Measurements from ENCODE around the gene REEP6. TPM values are rescaled to one million over a fixed set of nuclear protein-coding genes. Genes with fewer than 3 reads are reported as not detected.
A peak's percentile ranks its signal among the peaks of the same experiment; 100 is the strongest.

Gene REEP6
- total and polyA plus RNA-seq, 11 donors = 1.9 to 6.0 (median 3.6) TPM

GRCh38 chr19:1467490-1468273, 23.3 kb upstream of the REEP6 start:
- WGBS, 4 donors = 2 to 13% (median 3%) methylated on average over 35 to 92 of the region's 92 CpGs
- intact Hi-C loops (cut with DNase I) = no loop called here
- ATAC-seq (no peak), DNase-seq (peak in 3 of 5 donors; percentile 8 to 66 (median 19))
- peaks cover 20 to 77% (median 54%) of the 10 kb centered on the region in 12 donors for H3K4me1 ChIP-seq
- H3K4me3 ChIP-seq = peak overlapping the region in 9 of 12 donors; percentile 10 to 66 (median 31)
- TF ChIP-seq, protein P1, sequence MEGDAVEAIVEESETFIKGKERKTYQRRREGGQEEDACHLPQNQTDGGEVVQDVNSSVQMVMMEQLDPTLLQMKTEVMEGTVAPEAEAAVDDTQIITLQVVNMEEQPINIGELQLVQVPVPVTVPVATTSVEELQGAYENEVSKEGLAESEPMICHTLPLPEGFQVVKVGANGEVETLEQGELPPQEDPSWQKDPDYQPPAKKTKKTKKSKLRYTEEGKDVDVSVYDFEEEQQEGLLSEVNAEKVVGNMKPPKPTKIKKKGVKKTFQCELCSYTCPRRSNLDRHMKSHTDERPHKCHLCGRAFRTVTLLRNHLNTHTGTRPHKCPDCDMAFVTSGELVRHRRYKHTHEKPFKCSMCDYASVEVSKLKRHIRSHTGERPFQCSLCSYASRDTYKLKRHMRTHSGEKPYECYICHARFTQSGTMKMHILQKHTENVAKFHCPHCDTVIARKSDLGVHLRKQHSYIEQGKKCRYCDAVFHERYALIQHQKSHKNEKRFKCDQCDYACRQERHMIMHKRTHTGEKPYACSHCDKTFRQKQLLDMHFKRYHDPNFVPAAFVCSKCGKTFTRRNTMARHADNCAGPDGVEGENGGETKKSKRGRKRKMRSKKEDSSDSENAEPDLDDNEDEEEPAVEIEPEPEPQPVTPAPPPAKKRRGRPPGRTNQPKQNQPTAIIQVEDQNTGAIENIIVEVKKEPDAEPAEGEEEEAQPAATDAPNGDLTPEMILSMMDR (IDR thresholded peaks at IDR 0.05) = no peak
- no peak for TF ChIP-seq POLR2A (IDR thresholded peaks at IDR 0.05)
- H3K27me3 ChIP-seq = peaks cover 31 to 83% (median 59%) of the 10 kb centered on the region in 9 donors
- no peak overlapping the region for H3K27ac ChIP-seq
- H3K36me3 ChIP-seq = no peaks in the 10 kb centered on the region
- H3K9me3 ChIP-seq = no peaks in the 10 kb centered on the region

DNA sequence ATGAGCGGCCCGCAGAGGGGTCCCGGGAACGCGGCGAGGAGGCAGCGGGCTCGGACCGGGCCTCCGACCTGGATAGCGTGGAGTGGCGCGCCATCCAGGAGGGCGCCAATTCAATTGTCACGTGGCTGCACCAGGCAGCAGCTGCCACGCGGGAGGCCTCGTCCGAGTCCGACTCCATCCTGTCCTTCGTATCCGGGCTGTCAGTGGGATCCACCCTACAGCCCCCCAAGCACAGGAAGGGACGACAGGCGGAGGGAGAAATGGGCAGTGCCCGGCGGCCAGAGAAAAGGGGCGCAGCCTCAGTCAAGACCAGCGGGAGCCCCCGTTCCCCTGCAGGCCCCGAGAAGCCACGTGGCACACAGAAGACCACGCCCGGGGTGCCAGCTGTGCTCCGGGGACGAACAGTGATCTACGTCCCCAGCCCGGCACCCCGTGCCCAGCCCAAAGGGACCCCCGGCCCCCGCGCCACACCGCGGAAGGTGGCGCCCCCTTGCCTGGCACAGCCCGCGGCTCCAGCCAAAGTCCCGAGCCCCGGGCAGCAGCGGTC, 22.6 kb upstream of the REEP6 start:
- no peak overlapping the region for H3K27ac ChIP-seq
- H3K4me1 ChIP-seq = peaks cover 20 to 80% (median 54%) of the 10 kb centered on the region in 12 donors
- ATAC-seq (no peak), DNase-seq (peak in 1 of 5 donors; percentile 19)
- H3K36me3 ChIP-seq = no peaks in the 10 kb centered on the region
- WGBS, 4 donors = 1 to 6% (median 5%) methylated on average over 14 to 49 of the region's 49 CpGs
- H3K27me3 ChIP-seq = peaks cover 31 to 90% (median 61%) of the 10 kb centered on the region in 9 donors
- TF ChIP-seq, protein P1 (IDR thresholded peaks at IDR 0.05) = no peak
- no peak for TF ChIP-seq POLR2A (IDR thresholded peaks at IDR 0.05)
- intact Hi-C loops (cut with DNase I) = no loop called here
- no peaks in the 10 kb centered on the region for H3K9me3 ChIP-seq
- peak overlapping the region in 10 of 12 donors; percentile 18 to 66 (median 40) for H3K4me3 ChIP-seq

DNA sequence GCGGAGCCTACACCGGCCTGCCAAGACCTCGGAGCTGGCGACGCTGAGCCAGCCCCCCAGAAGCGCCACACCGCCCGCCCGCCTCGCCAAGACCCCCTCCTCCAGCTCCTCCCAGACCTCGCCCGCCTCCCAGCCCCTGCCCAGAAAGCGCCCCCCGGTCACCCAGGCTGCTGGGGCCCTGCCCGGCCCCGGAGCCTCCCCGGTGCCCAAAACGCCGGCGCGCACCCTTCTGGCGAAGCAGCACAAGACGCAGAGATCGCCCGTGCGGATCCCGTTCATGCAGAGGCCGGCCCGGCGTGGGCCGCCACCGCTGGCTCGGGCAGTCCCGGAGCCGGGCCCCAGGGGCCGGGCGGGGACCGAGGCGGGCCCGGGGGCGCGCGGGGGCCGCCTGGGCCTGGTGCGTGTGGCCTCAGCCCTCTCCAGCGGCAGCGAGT, 22.1 kb upstream of the REEP6 start:
- Histone ChIP-seq H3K4me1 (peaks cover 20 to 83% (median 56%) of the 10 kb centered on the region in 12 donors), H3K27me3 (peaks cover 31 to 91% (median 61%) of the 10 kb centered on the region in 9 donors), H3K27ac (no peak overlapping the region), H3K9me3 (no peaks in the 10 kb centered on the region), H3K36me3 (no peaks in the 10 kb centered on the region), H3K4me3 (peak overlapping the region in 11 of 12 donors; percentile 18 to 66 (median 41))
- DNase-seq (peak in 1 of 5 donors; percentile 38), ATAC-seq (peak in 1 of 4 donors; percentile 3)
- WGBS, 4 donors = 0 to 3% (median 2%) methylated on average over 1 to 47 of the region's 47 CpGs
- intact Hi-C loops (cut with DNase I) = no loop called here
- TF ChIP-seq POLR2A (IDR thresholded peaks at IDR 0.05) = no peak
- TF ChIP-seq, protein P1 (IDR thresholded peaks at IDR 0.05) = no peak
